Measurements from ENCODE around the gene PNMA5.
"Not testable (repeated sequence)": the region's sequence is repeated elsewhere in the genome, so short reads cannot be mapped to it uniquely, and the experiment has no call there.

The PNMA5 gene

GRCh38 chrX:152993933-152994332, at the start of gene PNMA5:
Gene PNMA5, minus strand, starts transcription at chrX:152994116. Its CDS starts 2,518 bp downstream, at chrX:152991598.
- DNase-seq = no peak

GRCh38 chrX:153032397-153033118, 38.6 kb upstream of the PNMA5 start:
- DNase-seq = no peak

GRCh38 chrX:153030801-153031200, 36.9 kb upstream of the PNMA5 start:
- no peak for DNase-seq

- DNase-seq = no peak
Measured at GRCh38 chrX:153029875-153030274, 36.0 kb upstream of the PNMA5 start.

- DNase-seq = no peak
Measured at GRCh38 chrX:153029162-153029561, 35.2 kb upstream of the PNMA5 start.

GRCh38 chrX:153028487-153028886, 34.6 kb upstream of the PNMA5 start:
- not testable (repeated sequence) for DNase-seq

- DNase-seq = not testable (repeated sequence)
Measured at GRCh38 chrX:153026501-153026900, 32.6 kb upstream of the PNMA5 start.

GRCh38 chrX:153019166-153019565, 25.2 kb upstream of the PNMA5 start:
- DNase-seq = no peak

GRCh38 chrX:153017174-153017573, 23.3 kb upstream of the PNMA5 start:
- not testable (repeated sequence) for DNase-seq

GRCh38 chrX:153004780-153005179, 10.9 kb upstream of the PNMA5 start:
- no peak for DNase-seq

- DNase-seq = no peak
Measured at GRCh38 chrX:153003981-153004380, 10.1 kb upstream of the PNMA5 start.

- DNase-seq = not testable (repeated sequence)
Measured at GRCh38 chrX:153002182-153002581, 8.3 kb upstream of the PNMA5 start.

GRCh38 chrX:152997337-152997736, 3.4 kb upstream of the PNMA5 start:
- DNase-seq = no peak

GRCh38 chrX:152992115-152992514, 1.8 kb downstream of the PNMA5 start:
- DNase-seq = no peak

- no peak for DNase-seq
Measured at GRCh38 chrX:152991123-152991522, 2.8 kb downstream of the PNMA5 start.

- DNase-seq = no peak
Measured at GRCh38 chrX:152989292-152989658, 4.6 kb downstream of the PNMA5 start.

GRCh38 chrX:152988536-152989291, 5.2 kb downstream of the PNMA5 start:
- no peak for DNase-seq

- DNase-seq = no peak
Measured at GRCh38 chrX:152987801-152988200, 6.1 kb downstream of the PNMA5 start.

GRCh38 chrX:152987156-152987555, 6.8 kb downstream of the PNMA5 start:
- not testable (repeated sequence) for DNase-seq

- DNase-seq = not testable (repeated sequence)
Measured at GRCh38 chrX:152985383-152985782, 8.5 kb downstream of the PNMA5 start.

GRCh38 chrX:152968193-152968592, 25.7 kb downstream of the PNMA5 start:
- no peak for DNase-seq

GRCh38 chrX:152960115-152960514, 33.8 kb downstream of the PNMA5 start:
- DNase-seq = no peak

- no peak for DNase-seq
Measured at GRCh38 chrX:152959626-152960025, 34.3 kb downstream of the PNMA5 start.

All from NCI-H187 treated with DMSO at 0.1 percent for 48 hours (cell line).